Liver (tissue), 9 donors: ENCODE measurements around the gene SCNN1A. TPM values are rescaled to one million over a fixed set of nuclear protein-coding genes. Genes with fewer than 3 reads are reported as not detected.

ENCODE experiments used
- DNase-seq: peaks from one replicate; pipeline ENCODE4 v3.0.0-alpha.2; 2017; ENCODE audit warnings: low spot score
- H3K27ac ChIP-seq, 2 donors: one replicate each; pipeline ENCODE4 v1.7.0; 2013; ENCODE audit warnings: inconsistent platforms in 2 of 2, low read length in 2 of 2, control low read depth in 1 of 2, low read depth in 1 of 2, mild to moderate bottlenecking in 1 of 2
- H3K27me3 ChIP-seq, 4 donors: one replicate each; pipeline versions ENCODE4 v1.6.1 to v1.7.0; 2013; ENCODE audit warnings: low read length in 3 of 4, inconsistent platforms in 1 of 4, mild to moderate bottlenecking in 1 of 4, moderate library complexity in 1 of 4; ENCODE audit not compliant: control insufficient read depth in 4 of 4, insufficient read depth in 4 of 4
- H3K36me3 ChIP-seq, 4 donors: one replicate each; pipeline versions ENCODE4 v1.6.1 to v1.7.0; 2013; ENCODE audit warnings: low read length in 3 of 4, mild to moderate bottlenecking in 3 of 4, low read depth in 1 of 4, moderate library complexity in 1 of 4; ENCODE audit not compliant: control insufficient read depth in 4 of 4, insufficient read depth in 3 of 4
- H3K4me1 ChIP-seq, 4 donors: one replicate each; pipeline versions ENCODE4 v1.6.1 to v1.7.0; 2013; ENCODE audit warnings: low read length in 3 of 4, mild to moderate bottlenecking in 3 of 4, moderate library complexity in 1 of 4; ENCODE audit not compliant: control insufficient read depth in 4 of 4, insufficient read depth in 4 of 4
- H3K4me3 ChIP-seq, 3 donors: one replicate each; pipeline versions ENCODE4 v1.6.1 to v1.7.0; 2013; ENCODE audit warnings: low read length in 3 of 3, control low read depth in 1 of 3, low read depth in 1 of 3, mild to moderate bottlenecking in 1 of 3
- H3K9ac ChIP-seq, 2 donors: one replicate each; pipeline ENCODE4 v1.7.0; 2013; ENCODE audit warnings: low read length in 2 of 2, mild to moderate bottlenecking in 2 of 2, moderate library complexity in 2 of 2, control low read depth in 1 of 2, low read depth in 1 of 2
- H3K9me3 ChIP-seq, 4 donors: one replicate each; pipeline versions ENCODE4 v1.6.1 to v1.7.0; 2013; ENCODE audit warnings: low read length in 3 of 4; ENCODE audit not compliant: control insufficient read depth in 4 of 4
- EGR1 ChIP-seq, 2 donors: IDR thresholded peaks; 2 replicates each; pipeline ENCODE4 v1.6.1; 2016 to 2018; ENCODE audit warnings: antibody characterized with exemption in 2 of 2, low read depth in 2 of 2
- FOXA1 ChIP-seq: IDR thresholded peaks from 2 replicates; pipeline ENCODE4 v1.6.1; 2016; ENCODE audit warnings: antibody characterized with exemption
- FOXA2 ChIP-seq: IDR thresholded peaks from 2 replicates; pipeline ENCODE4 v1.6.1; 2016; ENCODE audit warnings: antibody characterized with exemption
- GABPA ChIP-seq, 2 donors: IDR thresholded peaks in 1 of 2; conservative IDR thresholded peaks in 1 of 2; 2 replicates each; pipeline ENCODE4 v1.6.1; 2016; ENCODE audit warnings: antibody characterized with exemption in 2 of 2, mild to moderate bottlenecking in 1 of 2, moderate library complexity in 1 of 2
- HNF4A ChIP-seq, 2 donors: conservative IDR thresholded peaks; 2 replicates each; pipeline ENCODE4 v1.6.1; 2016; ENCODE audit warnings: antibody characterized with exemption in 2 of 2, mild to moderate bottlenecking in 2 of 2
- HNF4G ChIP-seq: IDR thresholded peaks from 2 replicates; pipeline ENCODE4 v1.6.1; 2016; ENCODE audit warnings: antibody characterized with exemption
- NR2F2 ChIP-seq: IDR thresholded peaks from 2 replicates; pipeline ENCODE4 v1.6.1; 2016; ENCODE audit warnings: antibody characterized with exemption
- REST ChIP-seq: IDR thresholded peaks from 2 replicates; pipeline ENCODE4 v1.6.1; 2016; ENCODE audit warnings: antibody characterized with exemption, mild to moderate bottlenecking
- RXRA ChIP-seq, 2 donors: IDR thresholded peaks; 2 replicates each; pipeline ENCODE4 v1.6.1; 2017 to 2018; ENCODE audit warnings: antibody characterized with exemption in 2 of 2, mild to moderate bottlenecking in 1 of 2
- TAF1 ChIP-seq: conservative IDR thresholded peaks from 2 replicates; pipeline ENCODE4 v1.6.1; 2016; ENCODE audit warnings: antibody characterized with exemption, mild to moderate bottlenecking
- ZBTB33 ChIP-seq: IDR thresholded peaks from 2 replicates; pipeline ENCODE4 v1.6.1; 2016; ENCODE audit warnings: antibody characterized with exemption
- WGBS: extraction: QIAGEN DNeasy Blood & Tissue Kit; methylation state at CpG from one replicate; pipeline ENCODE4 v1.1.7; 2013; 5-methylcytosine and 5-hydroxymethylcytosine counted together
- polyA plus RNA-seq, 2 donors: library from polyadenylated mRNA; stranded (reverse) in 1 of 2; unstranded in 1 of 2; fragments of 200-250 nt in 1 of 2; fragments of >200 nt in 1 of 2; fragmentation: Nextera tagmentation in 1 of 2; extraction: Ambion mirVana in 1 of 2; gene quantifications; one replicate each; pipeline versions ENCODE4 v1.2.1 to v1.2.3, GENCODE V29; 2013 to 2015
- total RNA-seq, 2 donors: library from RNA; depleted of rRNA; stranded (reverse); fragments of >200 nt; gene quantifications; one replicate each; pipeline ENCODE4 v1.2.3, GENCODE V29; 2014
- TF ChIP-seq, protein P1 (sequence below): IDR thresholded peaks from 2 replicates; pipeline ENCODE4 v1.6.1; 2016; ENCODE audit warnings: antibody characterized with exemption
- TF ChIP-seq, protein P2 (sequence below): fragments of 150-350 bp; IDR thresholded peaks from 2 replicates; pipeline ENCODE4 v1.5.1; 2017; ENCODE audit warnings: improper control_type of control experiment, low read depth, low read length; ENCODE audit not compliant: missing input control
- donor health status: healthy.
- donor health status: healthy.
- donor health status: healthy.
- donor health status: healthy.
- donor health status: healthy.

Gene SCNN1A
- total and polyA plus RNA-seq, 4 donors, result 0.47 to 7.7 (median 2.9) TPM

- no peak overlapping the region for H3K27ac ChIP-seq
- DNase-seq, result no peak
- no peaks in the 10 kb centered on the region for H3K27me3 ChIP-seq
- H3K36me3 ChIP-seq, result no peaks in the 10 kb centered on the region
- peaks cover 3 to 28% (median 6%) of the 10 kb centered on the region in 4 donors for H3K4me1 ChIP-seq
- TF ChIP-seq HNF4A (conservative IDR thresholded peaks at IDR 0.05) (no peak), RXRA (IDR thresholded peaks at IDR 0.05) (no peak), GABPA (IDR thresholded peaks at IDR 0.05 in 1 of 2, conservative IDR thresholded peaks at IDR 0.05 in 1 of 2) (no peak)
- 88% methylated on average over 8 of the region's 8 CpGs for WGBS
- H3K9me3 ChIP-seq, result no peaks in the 10 kb centered on the region
- no peak overlapping the region for H3K9ac ChIP-seq
- H3K4me3 ChIP-seq, result no peak overlapping the region
These were observed 63.4 kb downstream of the SCNN1A start for GRCh38 chr12:6311822-6312528.

- no peak overlapping the region for H3K27ac ChIP-seq
- 24% methylated on average over 43 of the region's 43 CpGs for WGBS
- H3K9me3 ChIP-seq, result no peaks in the 10 kb centered on the region
- peak overlapping the region in 1 of 3 donors; percentile 54 for H3K4me3 ChIP-seq
- peaks cover 3 to 28% (median 8%) of the 10 kb centered on the region in 4 donors for H3K4me1 ChIP-seq
- no peak overlapping the region for H3K9ac ChIP-seq
- no peaks in the 10 kb centered on the region for H3K27me3 ChIP-seq
- TF ChIP-seq RXRA (IDR thresholded peaks at IDR 0.05) (no peak), NR2F2 (no peak)
- TF ChIP-seq, protein P1, sequence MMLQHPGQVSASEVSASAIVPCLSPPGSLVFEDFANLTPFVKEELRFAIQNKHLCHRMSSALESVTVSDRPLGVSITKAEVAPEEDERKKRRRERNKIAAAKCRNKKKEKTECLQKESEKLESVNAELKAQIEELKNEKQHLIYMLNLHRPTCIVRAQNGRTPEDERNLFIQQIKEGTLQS, result no peak
- TF ChIP-seq, protein P2, sequence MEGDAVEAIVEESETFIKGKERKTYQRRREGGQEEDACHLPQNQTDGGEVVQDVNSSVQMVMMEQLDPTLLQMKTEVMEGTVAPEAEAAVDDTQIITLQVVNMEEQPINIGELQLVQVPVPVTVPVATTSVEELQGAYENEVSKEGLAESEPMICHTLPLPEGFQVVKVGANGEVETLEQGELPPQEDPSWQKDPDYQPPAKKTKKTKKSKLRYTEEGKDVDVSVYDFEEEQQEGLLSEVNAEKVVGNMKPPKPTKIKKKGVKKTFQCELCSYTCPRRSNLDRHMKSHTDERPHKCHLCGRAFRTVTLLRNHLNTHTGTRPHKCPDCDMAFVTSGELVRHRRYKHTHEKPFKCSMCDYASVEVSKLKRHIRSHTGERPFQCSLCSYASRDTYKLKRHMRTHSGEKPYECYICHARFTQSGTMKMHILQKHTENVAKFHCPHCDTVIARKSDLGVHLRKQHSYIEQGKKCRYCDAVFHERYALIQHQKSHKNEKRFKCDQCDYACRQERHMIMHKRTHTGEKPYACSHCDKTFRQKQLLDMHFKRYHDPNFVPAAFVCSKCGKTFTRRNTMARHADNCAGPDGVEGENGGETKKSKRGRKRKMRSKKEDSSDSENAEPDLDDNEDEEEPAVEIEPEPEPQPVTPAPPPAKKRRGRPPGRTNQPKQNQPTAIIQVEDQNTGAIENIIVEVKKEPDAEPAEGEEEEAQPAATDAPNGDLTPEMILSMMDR, result no peak
- DNase-seq, result no peak
- no peaks in the 10 kb centered on the region for H3K36me3 ChIP-seq
These were observed 64.4 kb downstream of the SCNN1A start for GRCh38 chr12:6310771-6311610.

DNA sequence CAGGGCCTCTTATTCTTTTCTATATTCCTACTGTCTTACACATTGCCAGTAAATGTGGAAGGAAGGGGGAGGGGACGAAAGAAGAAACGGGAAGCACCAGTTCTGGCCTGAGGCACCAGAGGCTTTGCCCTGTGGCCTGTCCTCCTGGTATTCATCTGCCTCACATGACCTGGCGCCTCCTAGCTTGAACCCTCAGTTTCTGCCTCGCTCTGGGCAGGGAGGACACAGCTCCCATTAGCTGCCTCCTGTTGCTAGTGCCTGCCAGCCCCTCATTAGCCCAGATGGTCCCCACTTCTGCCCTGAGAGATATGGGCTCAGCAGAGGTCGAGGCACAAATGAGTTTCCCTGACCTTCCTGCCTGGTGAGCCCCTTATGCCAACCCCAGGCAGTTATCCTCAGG, 67.8 kb downstream of the SCNN1A start:
- Histone ChIP-seq H3K4me1 (peaks cover 3 to 24% (median 7%) of the 10 kb centered on the region in 4 donors), H3K27ac (no peak overlapping the region), H3K9me3 (no peaks in the 10 kb centered on the region), H3K27me3 (no peaks in the 10 kb centered on the region), H3K36me3 (no peaks in the 10 kb centered on the region), H3K9ac (no peak overlapping the region), H3K4me3 (no peak overlapping the region)
- WGBS, result 79% methylated on average over 5 of the region's 5 CpGs
- DNase-seq, result no peak
- TF ChIP-seq HNF4G (no peak), GABPA (IDR thresholded peaks at IDR 0.05 in 1 of 2, conservative IDR thresholded peaks at IDR 0.05 in 1 of 2) (no peak), TAF1 (no peak), ZBTB33 (no peak), FOXA1 (no peak), NR2F2 (no peak), RXRA (IDR thresholded peaks at IDR 0.05) (no peak), EGR1 (IDR thresholded peaks at IDR 0.05; ENCODE audit: low read depth in 2 of 2) (no peak), REST (no peak), FOXA2 (no peak), HNF4A (conservative IDR thresholded peaks at IDR 0.05) (no peak)
- TF ChIP-seq, protein P2, result no peak
- TF ChIP-seq, protein P1, result no peak
